Peyer's patch (tissue), 4 donors: ENCODE measurements around the gene DCLK1. TPM values are rescaled to one million over a fixed set of nuclear protein-coding genes. Genes with fewer than 3 reads are reported as not detected.

Experiments
- DNase-seq, 3 donors: peaks; one replicate each; pipeline ENCODE4 v3.0.0-alpha.2; 2017 to 2019
- H3K27ac ChIP-seq, 4 donors: fragments of 200-600 bp; sonication (generic); one replicate each; pipeline ENCODE4 v1.5.1; 2016 to 2019
- H3K27me3 ChIP-seq, 2 donors: fragments of 200-600 bp; sonication (generic); one replicate each; pipeline ENCODE4 v1.5.1; 2019
- H3K36me3 ChIP-seq, 3 donors: fragments of 200-600 bp; sonication (generic); one replicate each; pipeline ENCODE4 v1.5.1; 2016 to 2019
- H3K4me1 ChIP-seq, 4 donors: fragments of 200-600 bp; sonication (generic); one replicate each; pipeline ENCODE4 v1.5.1; 2016 to 2019
- H3K4me3 ChIP-seq, 4 donors: fragments of 200-600 bp; sonication (generic); 1 replicate in 3 of 4; 2 replicates in 1 of 4; pipeline ENCODE4 v1.5.1; 2016 to 2019; ENCODE audit warnings: mild to moderate bottlenecking in 1 of 4
- H3K9me3 ChIP-seq, 4 donors: fragments of 200-600 bp; sonication (generic); one replicate each; pipeline ENCODE4 v1.5.1; 2016 to 2019; ENCODE audit warnings: mild to moderate bottlenecking in 1 of 4
- POLR2A ChIP-seq, 2 donors: fragments of 450-650 bp; IDR thresholded peaks; one replicate each; pipeline ENCODE4 v1.5.1; 2017; ENCODE audit warnings: antibody characterized with exemption in 2 of 2, mild to moderate bottlenecking in 2 of 2, moderate library complexity in 2 of 2
- total RNA-seq, 4 donors: library from RNA; depleted of rRNA; stranded (reverse); fragments of >200 nt; gene quantifications; one replicate each; pipeline ENCODE4 v1.1.0, GENCODE V29; 2016
- TF ChIP-seq, protein P1 (sequence below), 6 experiments: fragments of 450-650 bp in 4 of 6; fragments of 200-600 bp in 2 of 6; sonication (generic) in 1 of 6; IDR thresholded peaks; one replicate each; pipeline ENCODE4 v1.5.1; 2017 to 2019; ENCODE audit warnings: antibody characterized with exemption in 6 of 6, mild to moderate bottlenecking in 3 of 6, moderate library complexity in 1 of 6

The DCLK1 gene
- total RNA-seq, 4 donors from 2014 or later = 3.7 to 23.1 (median 9.1) TPM

DNA sequence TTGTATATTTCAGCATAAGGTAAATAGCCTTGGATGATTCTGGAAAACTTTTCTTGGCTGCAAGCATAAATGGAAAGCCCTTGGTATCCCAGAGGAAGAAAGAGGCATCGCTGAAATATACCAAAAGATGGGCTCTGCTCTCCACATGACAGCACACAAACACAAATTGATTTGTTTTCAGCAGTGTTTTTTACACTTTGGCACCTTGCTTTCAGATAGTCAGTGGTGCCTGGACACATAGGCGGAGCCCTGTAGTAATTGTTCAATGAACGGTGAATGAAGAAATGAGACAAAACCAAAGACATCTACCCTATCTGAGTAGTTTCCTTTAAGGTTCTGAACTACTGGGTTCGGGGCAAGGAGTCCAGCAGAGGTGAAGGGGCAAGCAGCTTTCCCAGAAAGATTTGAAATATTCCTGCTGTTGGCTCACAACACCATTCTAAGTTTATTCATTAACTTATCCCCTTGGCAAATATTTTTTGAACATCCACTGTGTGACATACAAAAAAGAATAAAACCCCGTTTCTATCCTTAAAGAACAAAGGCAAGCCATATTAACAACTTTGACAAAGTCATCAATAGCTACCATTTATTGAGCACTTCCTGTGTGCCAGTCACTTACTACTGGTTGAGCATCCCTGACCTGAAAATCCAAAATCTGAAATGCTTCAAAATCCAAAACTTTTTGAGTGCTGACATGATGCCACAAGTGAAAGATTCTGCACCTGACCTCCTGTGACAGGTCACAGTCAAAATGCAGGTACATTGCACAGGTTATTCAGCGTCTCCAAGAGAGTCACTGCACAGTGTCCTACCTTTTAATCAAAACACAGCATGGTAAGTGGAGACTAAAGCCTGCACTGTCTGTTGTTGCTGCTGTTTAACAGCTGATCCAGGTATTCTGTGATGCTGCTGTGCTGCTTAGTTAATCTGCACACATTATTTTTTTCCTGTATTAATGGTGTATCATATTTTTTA, 238.1 kb downstream of the DCLK1 start:
- H3K4me1 ChIP-seq = no peaks in the 10 kb centered on the region
- no peak overlapping the region for H3K27ac ChIP-seq
- H3K27me3 ChIP-seq = no peaks in the 10 kb centered on the region
- no peak for TF ChIP-seq POLR2A (IDR thresholded peaks at IDR 0.05)
- TF ChIP-seq, protein P1, sequence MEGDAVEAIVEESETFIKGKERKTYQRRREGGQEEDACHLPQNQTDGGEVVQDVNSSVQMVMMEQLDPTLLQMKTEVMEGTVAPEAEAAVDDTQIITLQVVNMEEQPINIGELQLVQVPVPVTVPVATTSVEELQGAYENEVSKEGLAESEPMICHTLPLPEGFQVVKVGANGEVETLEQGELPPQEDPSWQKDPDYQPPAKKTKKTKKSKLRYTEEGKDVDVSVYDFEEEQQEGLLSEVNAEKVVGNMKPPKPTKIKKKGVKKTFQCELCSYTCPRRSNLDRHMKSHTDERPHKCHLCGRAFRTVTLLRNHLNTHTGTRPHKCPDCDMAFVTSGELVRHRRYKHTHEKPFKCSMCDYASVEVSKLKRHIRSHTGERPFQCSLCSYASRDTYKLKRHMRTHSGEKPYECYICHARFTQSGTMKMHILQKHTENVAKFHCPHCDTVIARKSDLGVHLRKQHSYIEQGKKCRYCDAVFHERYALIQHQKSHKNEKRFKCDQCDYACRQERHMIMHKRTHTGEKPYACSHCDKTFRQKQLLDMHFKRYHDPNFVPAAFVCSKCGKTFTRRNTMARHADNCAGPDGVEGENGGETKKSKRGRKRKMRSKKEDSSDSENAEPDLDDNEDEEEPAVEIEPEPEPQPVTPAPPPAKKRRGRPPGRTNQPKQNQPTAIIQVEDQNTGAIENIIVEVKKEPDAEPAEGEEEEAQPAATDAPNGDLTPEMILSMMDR (IDR thresholded peaks at IDR 0.05) = no peak
- no peak overlapping the region for H3K4me3 ChIP-seq
- H3K9me3 ChIP-seq = no peaks in the 10 kb centered on the region
- H3K36me3 ChIP-seq = no peaks in the 10 kb centered on the region
- DNase-seq = no peak

DNA sequence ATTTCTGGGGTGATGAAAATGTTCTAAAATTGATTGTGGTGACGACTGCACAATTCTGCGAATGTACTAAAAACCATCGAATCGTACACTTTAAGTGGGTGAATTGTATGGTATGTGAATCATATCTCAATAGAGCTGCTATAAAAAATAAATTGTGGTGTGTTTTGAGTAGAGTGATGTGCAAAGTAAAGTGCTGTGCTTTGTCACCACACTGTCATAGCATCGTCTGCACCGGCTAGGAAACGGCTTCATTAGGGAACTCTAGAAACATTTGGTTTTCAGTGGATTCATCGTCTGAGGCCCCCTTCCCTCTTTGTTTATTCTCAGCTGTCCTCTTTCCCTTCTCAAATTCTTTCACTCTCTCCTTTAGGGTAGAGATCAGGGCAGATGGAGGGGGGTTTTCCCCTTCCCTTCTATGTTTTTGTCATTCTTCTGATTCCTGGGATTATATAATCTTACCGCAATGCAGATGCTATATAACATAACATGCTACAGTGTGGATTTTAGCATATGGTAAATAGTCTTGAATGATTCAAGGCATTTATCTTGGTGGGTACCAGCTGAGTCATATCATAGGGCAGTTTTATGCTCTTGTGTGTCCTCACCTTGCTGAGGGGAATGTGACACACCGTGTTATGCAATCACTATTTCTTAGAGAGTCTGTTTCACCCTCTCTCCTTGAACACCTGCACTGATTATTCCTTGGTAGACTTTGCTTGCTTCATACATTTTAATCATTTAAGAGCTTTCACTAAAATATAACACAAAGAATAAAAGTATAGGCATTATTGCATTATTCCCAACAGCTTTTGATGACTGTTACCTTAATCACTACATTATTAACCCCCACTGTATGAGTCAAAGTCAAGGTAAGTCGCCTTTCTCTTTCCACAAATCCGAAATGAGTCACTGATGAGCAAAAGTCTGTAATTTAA, 239.4 kb downstream of the DCLK1 start:
- Histone ChIP-seq H3K36me3 (no peaks in the 10 kb centered on the region), H3K4me3 (no peak overlapping the region), H3K27ac (no peak overlapping the region), H3K4me1 (no peaks in the 10 kb centered on the region), H3K27me3 (no peaks in the 10 kb centered on the region), H3K9me3 (no peaks in the 10 kb centered on the region)
- TF ChIP-seq POLR2A (IDR thresholded peaks at IDR 0.05) = no peak
- TF ChIP-seq, protein P1 (IDR thresholded peaks at IDR 0.05) = no peak
- no peak for DNase-seq

DNA sequence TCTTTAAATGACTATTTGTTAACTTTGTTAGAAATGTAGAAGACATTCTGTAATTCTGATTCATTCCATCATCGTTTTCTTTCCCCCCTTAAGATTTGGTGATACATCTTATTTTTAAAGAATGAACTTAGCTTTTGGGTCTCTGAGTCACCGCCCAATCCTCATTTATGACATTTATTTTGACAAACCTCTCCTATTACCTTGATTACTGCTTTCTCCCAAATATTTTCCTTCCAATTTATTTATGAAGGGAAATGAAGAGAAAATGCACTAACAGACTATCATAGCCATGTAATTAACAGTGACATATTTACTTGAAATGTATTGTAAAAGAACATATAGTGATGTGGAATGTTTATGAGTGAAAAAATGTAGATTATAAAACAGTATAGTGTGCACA, 241.6 kb downstream of the DCLK1 start:
- no peak overlapping the region for H3K27ac ChIP-seq
- TF ChIP-seq, protein P1 (IDR thresholded peaks at IDR 0.05) = no peak
- TF ChIP-seq POLR2A (IDR thresholded peaks at IDR 0.05) = no peak
- H3K27me3 ChIP-seq = no peaks in the 10 kb centered on the region
- H3K9me3 ChIP-seq = no peaks in the 10 kb centered on the region
- H3K4me3 ChIP-seq = no peak overlapping the region
- no peaks in the 10 kb centered on the region for H3K36me3 ChIP-seq
- H3K4me1 ChIP-seq = no peaks in the 10 kb centered on the region
- no peak for DNase-seq

DNA sequence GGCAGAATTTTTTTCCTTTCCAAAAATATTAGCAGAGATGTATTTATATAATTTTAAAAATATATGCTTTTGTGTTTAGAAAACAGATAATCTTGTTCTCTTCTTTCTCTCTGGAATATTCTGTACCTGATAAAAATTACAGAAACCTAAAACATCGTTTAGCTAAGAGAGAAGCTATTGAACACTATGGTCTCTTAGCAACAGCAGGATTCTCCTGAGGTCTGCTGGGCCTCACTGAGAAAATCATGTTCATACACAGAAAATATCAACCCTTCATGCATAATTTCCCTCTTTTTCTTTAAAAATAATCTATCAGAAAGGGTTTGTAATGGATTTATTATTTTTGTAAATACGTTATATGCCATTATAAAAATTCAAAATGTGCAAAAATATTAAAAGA, 242.2 kb downstream of the DCLK1 start:
- no peaks in the 10 kb centered on the region for H3K36me3 ChIP-seq

DNA sequence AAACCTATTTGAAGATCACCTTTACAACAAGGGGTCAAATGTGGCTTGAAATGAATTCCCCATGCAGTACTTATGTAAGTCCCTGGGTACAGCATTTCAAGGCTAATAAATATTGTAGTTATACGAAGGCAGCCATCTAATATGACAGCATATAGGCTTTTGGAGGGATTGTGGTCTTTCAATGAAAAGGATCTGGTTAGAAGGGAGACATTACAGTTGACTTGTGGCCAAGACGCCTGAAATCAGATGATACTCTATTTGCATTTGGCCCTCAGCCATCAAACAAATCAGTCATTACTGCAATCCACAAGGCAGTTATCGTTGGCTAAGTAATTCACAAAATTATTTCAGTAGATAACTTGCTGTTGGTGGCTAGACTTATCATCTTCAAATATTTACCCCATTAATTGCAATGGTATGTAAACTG, 242.7 kb downstream of the DCLK1 start:
- H3K36me3 ChIP-seq = no peaks in the 10 kb centered on the region
- H3K27ac ChIP-seq = no peak overlapping the region
- no peaks in the 10 kb centered on the region for H3K9me3 ChIP-seq
- no peak overlapping the region for H3K4me3 ChIP-seq
- H3K4me1 ChIP-seq = no peaks in the 10 kb centered on the region
- no peaks in the 10 kb centered on the region for H3K27me3 ChIP-seq
- DNase-seq = no peak
- TF ChIP-seq, protein P1 (IDR thresholded peaks at IDR 0.05) = no peak
- no peak for TF ChIP-seq POLR2A (IDR thresholded peaks at IDR 0.05)

More for the DNA sequence above, 242.2 kb downstream of the DCLK1 start:
- Histone ChIP-seq H3K9me3 (no peaks in the 10 kb centered on the region), H3K4me1 (no peaks in the 10 kb centered on the region), H3K27me3 (no peaks in the 10 kb centered on the region), H3K27ac (no peak overlapping the region), H3K4me3 (no peak overlapping the region)
- DNase-seq = no peak
- TF ChIP-seq, protein P1 (IDR thresholded peaks at IDR 0.05) = no peak
- no peak for TF ChIP-seq POLR2A (IDR thresholded peaks at IDR 0.05)
